ENCODE measurements around the gene HYCC1. TPM values are rescaled to one million over a fixed set of nuclear protein-coding genes. Genes with fewer than 3 reads are reported as not detected.
A peak's percentile ranks its signal among the peaks of the same experiment; 100 is the strongest.

The HYCC1 gene
- total RNA-seq, 1 donor, result 69.1 TPM

GRCh38 chr7:22996470-22996869 lies 17.5 kb downstream of the HYCC1 start:
- no peak for TF ChIP-seq CTCF (IDR thresholded peaks at IDR 0.05; ENCODE audit: insufficient read depth, low read depth, low read length)
- DNase-seq (ENCODE audit: low read depth), result no peak
- H3K4me3 ChIP-seq (ENCODE audit: low read depth, low read length), result no peak overlapping the region

- no peak for DNase-seq (ENCODE audit: low read depth)
- no peak overlapping the region for H3K4me3 ChIP-seq (ENCODE audit: low read depth, low read length)
- TF ChIP-seq CTCF (IDR thresholded peaks at IDR 0.05; ENCODE audit: insufficient read depth, low read depth, low read length), result no peak
These were observed 18.9 kb downstream of the HYCC1 start for GRCh38 chr7:22995011-22995410.

GRCh38 chr7:22992874-22993840 lies 20.8 kb downstream of the HYCC1 start:
- H3K4me3 ChIP-seq (ENCODE audit: low read depth, low read length), result no peak overlapping the region
- no peak for DNase-seq (ENCODE audit: low read depth)
- no peak for TF ChIP-seq CTCF (IDR thresholded peaks at IDR 0.05; ENCODE audit: insufficient read depth, low read depth, low read length)

- no peak for TF ChIP-seq CTCF (IDR thresholded peaks at IDR 0.05; ENCODE audit: insufficient read depth, low read depth, low read length)
- peak; percentile 39 for DNase-seq (ENCODE audit: low read depth)
- no peak overlapping the region for H3K4me3 ChIP-seq (ENCODE audit: low read depth, low read length)
These were observed 23.4 kb downstream of the HYCC1 start for GRCh38 chr7:22990588-22990949.

- H3K4me3 ChIP-seq (ENCODE audit: low read depth, low read length), result no peak overlapping the region
- TF ChIP-seq CTCF (IDR thresholded peaks at IDR 0.05; ENCODE audit: insufficient read depth, low read depth, low read length), result no peak
- peak; percentile 72 for DNase-seq (ENCODE audit: low read depth)
These were observed 24.0 kb downstream of the HYCC1 start for GRCh38 chr7:22989643-22990587.

- DNase-seq (ENCODE audit: low read depth), result no peak
- TF ChIP-seq CTCF (IDR thresholded peaks at IDR 0.05; ENCODE audit: insufficient read depth, low read depth, low read length), result no peak
- H3K4me3 ChIP-seq (ENCODE audit: low read depth, low read length), result no peak overlapping the region
These were observed 28.5 kb downstream of the HYCC1 start for GRCh38 chr7:22985436-22985835.
